Activated T-helper 17 cell treated with anti-CD3 and anti-CD28 coated beads, Interleukin-2, amount 50 U/mL, for 72 hours (primary cell): ENCODE results near the gene GCSH. TPM values are rescaled to one million over a fixed set of nuclear protein-coding genes. Genes with fewer than 3 reads are reported as not detected.

ENCODE experiments used
- ATAC-seq: fragments of 150-1000 bp; cut with Tn5 transposase; replicated peaks from 2 replicates; pipeline ENCODE4 v1.10.0; 2021; ENCODE audit warnings: mild to moderate bottlenecking, moderate library complexity
- H3K27ac Mint-ChIP-seq: one replicate; pipeline ENCODE4 v1.8.0; 2022; ENCODE audit warnings: mixed read lengths
- H3K27me3 Mint-ChIP-seq: one replicate; pipeline ENCODE4 v1.8.0; 2022; ENCODE audit warnings: mixed read lengths
- H3K36me3 Mint-ChIP-seq: one replicate; pipeline ENCODE4 v1.8.0; 2022; ENCODE audit warnings: low read depth, mild to moderate bottlenecking, mixed read lengths
- H3K4me1 Mint-ChIP-seq: one replicate; pipeline ENCODE4 v1.8.0; 2022; ENCODE audit warnings: mixed read lengths
- H3K4me3 Mint-ChIP-seq: one replicate; pipeline ENCODE4 v1.8.0; 2022; ENCODE audit warnings: mild to moderate bottlenecking, mixed read lengths
- H3K9me3 Mint-ChIP-seq: one replicate; pipeline ENCODE4 v1.8.0; 2022; ENCODE audit warnings: mixed read lengths
- total RNA-seq, 2 donors: library from RNA; stranded (reverse); gene quantifications; one replicate each; pipeline ENCODE4 v1.2.3, GENCODE V29; 2022

GCSH gene
- total RNA-seq = 10 to 100 TPM; 10.1 to 25.6 TPM

- peak within 1 kb of the TSS; percentile 15 for H3K27ac Mint-ChIP-seq
- H3K27me3 Mint-ChIP-seq = no peaks in the 10 kb centered on the region
- H3K4me3 Mint-ChIP-seq = peak within 1 kb of the TSS; percentile 68
- H3K4me1 Mint-ChIP-seq = peaks cover 6% of the 10 kb centered on the region
- ATAC-seq = peak; percentile 99
- peaks cover 5% of the 10 kb centered on the region for H3K9me3 Mint-ChIP-seq
- H3K36me3 Mint-ChIP-seq = no peaks in the 10 kb centered on the region
Observed at GRCh38 chr16:81095953-81096714, at the start of gene GCSH. TSS of gene GCSH (minus strand) at chr16:81096395. CDS start at chr16:81096278, 117 bp downstream.

GRCh38 chr16:81143921-81144471 is 47.8 kb upstream of the GCSH start:
- Mint-ChIP-seq H3K27ac (no peak overlapping the region), H3K9me3 (no peaks in the 10 kb centered on the region), H3K36me3 (no peaks in the 10 kb centered on the region), H3K4me1 (no peaks in the 10 kb centered on the region), H3K27me3 (peaks cover 17% of the 10 kb centered on the region), H3K4me3 (no peak overlapping the region)
- peak; percentile 55 for ATAC-seq

DNA sequence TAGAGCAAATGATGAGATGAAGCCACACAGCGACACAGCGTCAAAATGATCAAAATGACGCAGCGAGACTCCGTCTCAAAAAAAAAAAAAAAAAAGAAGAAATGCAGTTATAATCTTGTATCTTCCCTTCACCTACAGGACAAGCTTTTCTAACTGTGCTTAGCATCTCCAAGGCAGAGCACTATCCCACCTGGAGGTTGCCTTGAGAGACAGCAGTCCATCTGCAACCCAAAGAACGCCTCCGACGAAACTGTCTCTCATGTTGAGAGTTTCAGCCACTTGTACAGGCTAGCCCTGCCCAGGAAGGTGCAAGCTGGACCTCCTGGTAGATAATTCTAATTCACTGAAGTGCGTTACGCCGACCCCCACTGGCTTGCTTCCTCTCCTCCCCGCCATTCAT is 46.7 kb upstream of the GCSH start:
- H3K27ac Mint-ChIP-seq = no peak overlapping the region
- no peak for ATAC-seq
- no peaks in the 10 kb centered on the region for H3K4me1 Mint-ChIP-seq
- no peak overlapping the region for H3K4me3 Mint-ChIP-seq
- peaks cover 17% of the 10 kb centered on the region for H3K27me3 Mint-ChIP-seq
- no peaks in the 10 kb centered on the region for H3K36me3 Mint-ChIP-seq
- H3K9me3 Mint-ChIP-seq = no peaks in the 10 kb centered on the region

DNA sequence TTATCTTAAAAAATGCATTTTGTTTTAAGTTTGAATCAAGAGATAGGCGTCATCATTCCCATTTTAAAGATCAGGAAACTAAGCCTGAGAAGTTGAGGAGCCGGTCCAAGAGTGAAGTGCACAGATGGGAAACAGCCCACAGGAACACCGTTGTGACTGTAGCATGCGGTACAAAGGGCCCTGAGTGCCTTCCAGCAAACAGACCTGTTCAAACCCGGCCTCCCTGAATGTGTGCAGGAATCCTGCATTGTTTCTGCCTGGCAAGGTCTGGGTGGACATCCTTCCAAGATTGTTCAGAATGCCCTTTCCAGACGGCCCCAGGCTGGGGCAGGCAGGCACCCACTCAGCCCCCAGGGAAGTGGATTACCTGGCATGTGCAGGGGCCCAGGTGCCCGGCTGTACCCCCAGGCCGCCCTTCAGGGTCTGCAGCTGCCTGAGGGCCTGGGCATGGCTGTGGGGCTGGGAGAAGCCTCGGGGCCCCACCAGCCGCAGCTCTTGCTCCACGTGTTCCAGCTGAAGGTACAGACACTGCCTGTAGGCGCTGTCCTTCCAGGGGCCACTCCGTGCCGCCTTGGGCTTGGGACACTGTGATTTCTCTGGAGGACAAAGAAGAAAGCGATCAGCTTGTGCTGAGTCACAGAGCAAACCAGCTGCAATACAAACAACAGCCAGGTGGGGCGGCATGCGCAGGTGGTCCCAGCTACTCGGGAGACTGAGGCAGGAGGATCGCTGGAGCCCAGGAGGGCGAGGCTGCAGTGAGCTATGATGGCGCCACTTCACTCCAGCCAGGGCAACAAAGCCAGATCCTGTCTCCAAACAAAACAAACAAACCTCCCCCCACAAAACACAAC is 45.0 kb upstream of the GCSH start:
- no peak for ATAC-seq
- no peaks in the 10 kb centered on the region for H3K36me3 Mint-ChIP-seq
- H3K4me3 Mint-ChIP-seq = no peak overlapping the region
- no peak overlapping the region for H3K27ac Mint-ChIP-seq
- H3K4me1 Mint-ChIP-seq = no peaks in the 10 kb centered on the region
- peaks cover 7% of the 10 kb centered on the region for H3K27me3 Mint-ChIP-seq
- H3K9me3 Mint-ChIP-seq = no peaks in the 10 kb centered on the region

- peaks cover 5% of the 10 kb centered on the region for H3K27me3 Mint-ChIP-seq
- H3K27ac Mint-ChIP-seq = no peak overlapping the region
- H3K9me3 Mint-ChIP-seq = no peaks in the 10 kb centered on the region
- H3K36me3 Mint-ChIP-seq = no peaks in the 10 kb centered on the region
- no peaks in the 10 kb centered on the region for H3K4me1 Mint-ChIP-seq
- no peak for ATAC-seq
- no peak overlapping the region for H3K4me3 Mint-ChIP-seq
Observed at GRCh38 chr16:81138831-81139557, 42.8 kb upstream of the GCSH start.

- no peak for ATAC-seq
- H3K4me1 Mint-ChIP-seq = no peaks in the 10 kb centered on the region
- H3K27ac Mint-ChIP-seq = no peak overlapping the region
- H3K36me3 Mint-ChIP-seq = no peaks in the 10 kb centered on the region
- no peaks in the 10 kb centered on the region for H3K27me3 Mint-ChIP-seq
- H3K9me3 Mint-ChIP-seq = no peaks in the 10 kb centered on the region
- no peak overlapping the region for H3K4me3 Mint-ChIP-seq
Observed at GRCh38 chr16:81137754-81138153, 41.6 kb upstream of the GCSH start.

- ATAC-seq = no peak
- H3K9me3 Mint-ChIP-seq = no peaks in the 10 kb centered on the region
- H3K4me3 Mint-ChIP-seq = no peak overlapping the region
- H3K27ac Mint-ChIP-seq = no peak overlapping the region
- no peaks in the 10 kb centered on the region for H3K27me3 Mint-ChIP-seq
- H3K36me3 Mint-ChIP-seq = no peaks in the 10 kb centered on the region
- no peaks in the 10 kb centered on the region for H3K4me1 Mint-ChIP-seq
Observed at GRCh38 chr16:81136390-81137335, 40.5 kb upstream of the GCSH start.

GRCh38 chr16:81130126-81130525 is 33.9 kb upstream of the GCSH start:
- H3K4me3 Mint-ChIP-seq = no peak overlapping the region
- ATAC-seq = no peak
- no peak overlapping the region for H3K27ac Mint-ChIP-seq
- no peaks in the 10 kb centered on the region for H3K27me3 Mint-ChIP-seq
- no peaks in the 10 kb centered on the region for H3K36me3 Mint-ChIP-seq
- no peaks in the 10 kb centered on the region for H3K9me3 Mint-ChIP-seq
- no peaks in the 10 kb centered on the region for H3K4me1 Mint-ChIP-seq

- no peaks in the 10 kb centered on the region for H3K27me3 Mint-ChIP-seq
- H3K36me3 Mint-ChIP-seq = no peaks in the 10 kb centered on the region
- no peaks in the 10 kb centered on the region for H3K9me3 Mint-ChIP-seq
- H3K4me3 Mint-ChIP-seq = no peak overlapping the region
- no peaks in the 10 kb centered on the region for H3K4me1 Mint-ChIP-seq
- no peak for ATAC-seq
- H3K27ac Mint-ChIP-seq = no peak overlapping the region
Observed at GRCh38 chr16:81128726-81129524, 32.7 kb upstream of the GCSH start.

DNA sequence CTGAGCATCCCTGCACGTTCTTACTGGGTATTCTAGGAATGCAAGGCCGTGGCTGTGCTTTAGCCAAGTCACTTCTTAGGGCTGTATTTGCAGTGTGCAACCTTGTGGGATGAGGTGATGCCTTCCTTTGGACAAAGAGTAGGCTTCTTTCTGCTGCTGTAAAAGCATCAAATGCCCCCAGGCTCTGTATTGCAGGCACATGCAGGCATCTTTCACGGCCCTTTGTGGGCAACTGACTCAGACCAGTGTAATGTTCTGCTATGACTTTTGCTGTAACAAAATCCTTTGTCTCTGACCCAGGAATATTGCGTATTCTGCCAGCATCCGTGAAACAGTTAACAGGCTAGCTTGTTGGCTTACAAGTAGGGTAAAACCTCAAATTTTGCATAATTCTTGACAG is 30.9 kb upstream of the GCSH start:
- Mint-ChIP-seq H3K9me3 (no peaks in the 10 kb centered on the region), H3K27ac (no peak overlapping the region), H3K4me3 (no peak overlapping the region), H3K36me3 (no peaks in the 10 kb centered on the region), H3K4me1 (no peaks in the 10 kb centered on the region), H3K27me3 (no peaks in the 10 kb centered on the region)
- no peak for ATAC-seq

DNA sequence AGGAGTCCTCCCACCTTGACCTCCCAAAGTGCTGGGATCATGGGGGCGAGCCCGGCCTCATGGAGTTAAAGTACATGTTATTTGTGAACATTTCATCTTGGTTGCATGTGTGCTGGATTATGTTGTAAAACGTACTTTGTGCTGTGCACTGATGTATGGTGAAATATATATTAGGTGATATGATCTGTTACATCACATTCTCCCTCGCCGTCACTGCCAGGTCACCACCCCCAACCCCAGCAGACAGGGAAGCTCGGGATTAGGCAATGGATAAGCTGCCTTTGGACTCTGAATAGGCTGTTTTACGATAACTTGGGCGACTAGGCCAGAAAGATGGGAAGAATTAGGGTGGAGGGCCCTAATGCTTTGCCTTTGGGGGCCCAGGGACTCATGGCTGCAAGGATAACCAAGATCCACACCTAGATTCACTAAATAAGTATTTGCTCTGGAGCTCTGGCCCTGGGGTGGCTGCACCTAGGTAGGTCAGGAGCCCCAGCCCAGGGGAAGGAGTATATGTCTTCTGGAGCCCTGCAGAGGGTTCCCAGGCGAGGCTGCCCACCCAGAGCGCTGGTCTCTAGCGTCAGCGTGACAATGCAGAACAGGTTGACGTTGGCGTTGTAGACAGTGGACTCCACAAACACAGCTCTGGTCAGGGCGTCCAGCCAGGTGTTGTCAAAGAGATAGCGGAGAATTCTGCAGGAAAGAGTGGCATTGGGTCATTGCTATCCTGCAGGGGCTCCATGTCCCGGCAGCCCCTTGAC is 27.1 kb upstream of the GCSH start:
- Mint-ChIP-seq H3K27ac (no peak overlapping the region), H3K9me3 (no peaks in the 10 kb centered on the region), H3K36me3 (no peaks in the 10 kb centered on the region), H3K4me3 (no peak overlapping the region), H3K27me3 (peaks cover 5% of the 10 kb centered on the region), H3K4me1 (no peaks in the 10 kb centered on the region)
- no peak for ATAC-seq

DNA sequence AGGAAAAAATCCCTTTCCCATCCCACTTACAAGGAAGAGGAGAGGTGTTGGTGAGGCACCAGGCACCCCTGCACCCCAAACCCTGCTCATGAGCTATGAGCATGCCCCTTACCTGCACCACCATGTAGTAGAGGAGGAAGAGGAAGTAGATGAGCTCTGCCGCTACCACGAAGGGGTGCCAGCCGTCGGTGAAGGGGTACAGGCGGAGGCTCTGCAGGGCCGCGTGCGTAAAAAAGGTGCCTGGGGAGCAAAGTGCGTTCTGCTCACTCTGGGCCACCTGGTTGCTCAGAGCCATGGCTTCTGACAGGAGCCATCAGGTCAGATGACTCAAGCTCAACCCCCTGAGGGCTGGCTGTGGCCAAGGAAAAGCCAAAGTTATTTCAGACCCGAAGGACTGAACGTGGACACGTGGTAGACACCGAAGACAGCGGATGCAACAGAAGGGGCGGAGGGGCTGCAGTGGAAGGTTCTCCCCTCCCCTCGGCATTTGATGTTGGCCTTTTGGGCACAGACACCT is 25.3 kb upstream of the GCSH start:
- Mint-ChIP-seq H3K9me3 (no peaks in the 10 kb centered on the region), H3K27me3 (peaks cover 5% of the 10 kb centered on the region)

More for the DNA sequence above, 25.3 kb upstream of the GCSH start:
- Mint-ChIP-seq H3K4me3 (no peak overlapping the region), H3K27ac (no peak overlapping the region), H3K4me1 (no peaks in the 10 kb centered on the region), H3K36me3 (no peaks in the 10 kb centered on the region)
- no peak for ATAC-seq
